Brain microvascular endothelial cell (primary cell): ENCODE measurements around the gene VGLL4.

Experiments used
- DNase-seq: peaks from one replicate; pipeline ENCODE4 v3.0.0-alpha.2; 2020
- H3K27ac ChIP-seq: fragments of 250-450 bp; sonication (Bioruptor Pico); 2 replicates; pipeline ENCODE4 v1.5.1; 2020; ENCODE audit warnings: mild to moderate bottlenecking, moderate library complexity
- H3K27me3 ChIP-seq: fragments of 250-450 bp; sonication (Bioruptor Pico); replicated peaks from 2 replicates; pipeline ENCODE4 v1.5.1; 2020; ENCODE audit warnings: mild to moderate bottlenecking
- H3K36me3 ChIP-seq: fragments of 250-450 bp; sonication (Bioruptor Pico); replicated peaks from 2 replicates; pipeline ENCODE4 v1.5.1; 2020; ENCODE audit warnings: mild to moderate bottlenecking
- H3K4me3 ChIP-seq: 2 replicates; pipeline ENCODE4 v1.5.1; 2011; ENCODE audit warnings: low read depth, mild to moderate bottlenecking, control low read depth, low read length, moderate library complexity
- in situ Hi-C: cut with HindIII; loops from 2 replicates; pipeline ENCODE4 v1.10.0; 2017; ENCODE audit warnings: low sequenced_read_pairs, low pct_ligation_motif_present
- TF ChIP-seq, protein P1 (sequence below): IDR thresholded peaks from 2 replicates; pipeline ENCODE4 v1.5.1; 2011; ENCODE audit warnings: low read depth, mild to moderate bottlenecking, moderate library complexity, low read length, control low read depth, inconsistent platforms; ENCODE audit errors: missing control alignments

Gene VGLL4

DNA sequence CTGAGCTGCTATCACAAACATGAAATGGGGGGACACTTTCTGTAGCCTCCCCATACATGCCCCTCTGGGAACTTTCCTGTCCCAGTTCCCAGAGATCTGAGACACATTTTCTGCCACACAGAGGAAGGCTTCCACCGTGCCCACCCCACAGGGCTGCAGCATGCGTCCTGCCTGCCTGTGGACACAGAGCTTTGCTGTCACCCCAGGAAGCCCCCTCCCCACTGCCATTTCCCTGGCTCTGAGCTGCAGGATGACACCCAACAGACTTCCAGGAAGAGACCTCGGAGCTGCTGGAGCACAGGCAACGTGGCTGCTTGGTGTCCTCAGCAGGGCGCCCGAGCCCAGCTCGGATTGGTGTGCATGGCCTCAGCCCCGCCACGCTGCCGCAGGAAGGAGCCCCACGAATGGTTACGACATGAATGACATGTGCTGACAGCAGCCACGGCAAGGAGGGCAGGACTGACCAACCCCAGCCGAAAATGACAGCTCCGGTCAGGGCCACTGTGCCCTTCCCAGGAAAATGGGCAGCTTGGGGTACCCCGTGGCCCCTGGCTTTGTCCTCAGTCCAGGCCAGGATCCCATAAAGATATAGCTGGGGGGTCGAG, 81.3 kb downstream of the VGLL4 start:
- H3K4me3 ChIP-seq: no peak overlapping the region
- H3K27me3 ChIP-seq: no peaks in the 10 kb centered on the region
- TF ChIP-seq, protein P1, sequence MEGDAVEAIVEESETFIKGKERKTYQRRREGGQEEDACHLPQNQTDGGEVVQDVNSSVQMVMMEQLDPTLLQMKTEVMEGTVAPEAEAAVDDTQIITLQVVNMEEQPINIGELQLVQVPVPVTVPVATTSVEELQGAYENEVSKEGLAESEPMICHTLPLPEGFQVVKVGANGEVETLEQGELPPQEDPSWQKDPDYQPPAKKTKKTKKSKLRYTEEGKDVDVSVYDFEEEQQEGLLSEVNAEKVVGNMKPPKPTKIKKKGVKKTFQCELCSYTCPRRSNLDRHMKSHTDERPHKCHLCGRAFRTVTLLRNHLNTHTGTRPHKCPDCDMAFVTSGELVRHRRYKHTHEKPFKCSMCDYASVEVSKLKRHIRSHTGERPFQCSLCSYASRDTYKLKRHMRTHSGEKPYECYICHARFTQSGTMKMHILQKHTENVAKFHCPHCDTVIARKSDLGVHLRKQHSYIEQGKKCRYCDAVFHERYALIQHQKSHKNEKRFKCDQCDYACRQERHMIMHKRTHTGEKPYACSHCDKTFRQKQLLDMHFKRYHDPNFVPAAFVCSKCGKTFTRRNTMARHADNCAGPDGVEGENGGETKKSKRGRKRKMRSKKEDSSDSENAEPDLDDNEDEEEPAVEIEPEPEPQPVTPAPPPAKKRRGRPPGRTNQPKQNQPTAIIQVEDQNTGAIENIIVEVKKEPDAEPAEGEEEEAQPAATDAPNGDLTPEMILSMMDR: no peak
- DNase-seq: no peak
- in situ Hi-C loops: no loop called here
- H3K27ac ChIP-seq: no peak overlapping the region
- peaks cover 66% of the 10 kb centered on the region for H3K36me3 ChIP-seq

DNA sequence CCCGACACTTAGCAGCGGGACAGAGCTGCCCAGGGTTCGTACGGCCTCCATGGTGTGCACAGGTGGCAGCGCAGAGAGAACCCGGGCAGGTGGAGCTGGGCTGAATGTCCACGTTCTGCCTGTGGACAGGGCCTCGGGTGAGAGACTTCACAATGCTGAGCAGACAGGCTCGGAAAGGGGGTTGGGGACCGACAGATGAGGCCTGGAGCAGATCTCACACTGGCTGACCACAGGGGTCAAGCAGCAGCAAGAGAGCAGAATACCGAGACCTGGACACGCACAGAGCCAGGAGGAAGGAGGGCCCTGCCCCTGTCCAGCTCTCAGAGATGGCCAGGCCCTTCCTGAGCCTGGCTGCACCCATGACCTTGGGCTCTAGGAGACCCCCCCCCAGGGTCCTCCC, 83.0 kb downstream of the VGLL4 start:
- DNase-seq: no peak
- Histone ChIP-seq H3K4me3 (no peak overlapping the region), H3K36me3 (peaks cover 64% of the 10 kb centered on the region), H3K27ac (no peak overlapping the region), H3K27me3 (no peaks in the 10 kb centered on the region)
- TF ChIP-seq, protein P1: no peak
- in situ Hi-C loops: no loop called here

DNA sequence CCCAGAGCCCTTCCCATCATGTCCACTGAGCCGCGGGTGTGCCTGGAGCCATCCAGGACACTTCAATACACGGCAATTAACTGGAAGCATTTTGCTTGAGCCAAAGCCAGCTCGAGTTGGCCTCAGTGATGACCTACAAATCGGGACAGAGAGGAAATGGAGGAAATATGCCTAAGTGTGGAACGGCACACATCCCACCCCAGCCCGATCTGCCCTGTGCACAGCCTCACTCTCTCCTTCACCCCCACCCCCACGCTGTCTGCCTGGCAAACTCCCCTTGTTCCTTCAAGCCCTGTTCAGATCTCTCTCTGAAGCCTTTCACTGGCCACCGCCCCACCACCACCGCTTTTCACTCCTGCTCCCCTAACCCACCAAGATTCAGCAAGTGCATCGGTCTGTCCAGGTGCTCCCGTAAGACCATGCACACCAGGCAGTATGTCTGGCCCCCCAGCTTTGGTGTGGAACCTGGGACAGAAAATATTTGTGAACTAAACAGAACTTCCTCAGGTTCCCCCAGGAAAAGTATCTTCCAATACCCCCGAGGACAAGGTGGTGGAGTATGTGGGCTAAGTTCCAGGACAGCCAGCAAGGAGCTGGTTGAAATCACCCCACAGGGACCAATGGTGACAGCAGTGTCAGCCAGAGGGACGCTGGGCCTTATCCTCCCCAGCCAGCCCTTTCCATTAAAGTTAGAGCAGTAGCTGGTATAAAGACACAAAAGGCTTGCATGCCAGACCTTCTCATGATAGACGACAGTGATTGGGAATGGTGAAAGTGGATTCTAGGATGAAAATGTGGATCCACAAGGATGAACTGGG, 83.7 kb downstream of the VGLL4 start:
- TF ChIP-seq, protein P1: no peak
- Histone ChIP-seq H3K27ac (no peak overlapping the region), H3K27me3 (no peaks in the 10 kb centered on the region), H3K36me3 (peaks cover 68% of the 10 kb centered on the region), H3K4me3 (no peak overlapping the region)
- DNase-seq: no peak
- in situ Hi-C loops: no loop called here

DNA sequence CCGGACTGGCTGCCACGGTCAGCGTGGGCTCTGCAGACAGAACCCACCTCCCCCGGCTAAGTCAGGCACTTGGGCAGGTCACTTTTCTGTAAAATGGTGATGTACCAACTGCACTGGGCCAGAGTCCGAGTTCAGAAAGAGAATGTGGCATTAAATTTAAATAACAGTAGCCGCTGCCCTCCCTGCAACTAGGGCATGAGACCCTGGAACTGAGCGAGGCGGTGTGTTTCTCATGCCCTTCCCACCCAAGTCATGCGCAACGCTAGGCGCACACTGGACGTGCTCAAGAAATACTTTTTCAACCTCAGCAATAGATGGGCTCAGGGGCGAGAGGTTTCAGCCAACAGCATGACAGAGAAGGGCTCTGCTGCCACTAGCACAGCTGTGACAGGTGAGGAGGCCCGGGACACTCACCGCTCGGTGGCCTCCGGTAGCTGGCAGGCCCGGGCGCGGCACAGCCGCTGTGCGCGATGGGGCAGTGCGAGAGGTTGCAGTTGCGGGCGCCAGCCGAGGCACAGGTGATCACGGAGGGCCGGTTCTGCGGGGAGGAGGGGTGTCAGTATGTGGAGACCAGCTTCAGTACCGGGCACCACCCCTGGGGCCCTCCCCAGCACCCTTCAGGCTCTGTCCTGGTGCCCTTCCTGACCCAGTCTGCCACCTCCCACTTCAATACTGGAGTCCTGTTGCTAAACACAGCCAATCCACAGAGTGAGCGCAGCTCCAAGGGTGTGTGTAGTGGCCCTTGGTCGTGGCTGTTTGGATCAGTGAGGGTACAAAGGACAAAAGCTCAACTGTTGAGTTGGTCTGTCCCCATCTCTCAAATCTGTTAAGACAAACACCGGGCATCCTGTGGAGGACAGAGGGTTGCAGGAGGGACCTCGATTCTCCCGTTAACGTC, 84.5 kb downstream of the VGLL4 start:
- no peaks in the 10 kb centered on the region for H3K27me3 ChIP-seq
- TF ChIP-seq, protein P1: no peak
- no peak overlapping the region for H3K4me3 ChIP-seq
- no peak for DNase-seq
- in situ Hi-C loops: no loop called here
- H3K36me3 ChIP-seq: peaks cover 64% of the 10 kb centered on the region
- peak overlapping the region; percentile 81 for H3K27ac ChIP-seq

DNA sequence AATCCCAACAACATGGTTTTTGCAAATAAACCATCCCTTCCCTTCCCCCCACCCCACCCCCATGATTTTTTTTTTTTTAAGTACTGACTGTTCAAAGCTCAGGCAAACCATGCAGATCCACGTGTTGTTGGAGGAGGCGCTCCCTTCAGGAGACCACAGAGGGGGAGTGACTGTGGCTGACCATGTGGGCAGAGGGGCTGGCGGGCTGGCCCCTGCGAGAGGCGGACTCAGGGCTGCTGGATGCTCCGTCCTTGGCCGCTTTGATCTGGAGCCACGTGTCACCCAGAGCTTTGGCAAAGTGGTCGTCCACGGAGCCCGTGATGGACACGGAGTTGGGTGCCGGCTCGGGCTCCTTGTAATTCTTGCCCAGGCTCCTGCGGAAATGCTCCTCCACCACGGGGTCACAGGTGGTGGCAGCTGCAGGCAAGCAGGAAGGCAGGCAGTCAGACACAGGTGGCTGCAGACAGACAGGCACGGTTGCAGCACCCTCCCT, 85.3 kb downstream of the VGLL4 start:
- Histone ChIP-seq H3K36me3 (peaks cover 59% of the 10 kb centered on the region), H3K27me3 (no peaks in the 10 kb centered on the region), H3K27ac (peak overlapping the region; percentile 81), H3K4me3 (no peak overlapping the region)
- TF ChIP-seq, protein P1: no peak
- no peak for DNase-seq
- in situ Hi-C loops: no loop called here
